Peyer's patch (tissue), 4 donors: ENCODE data around the gene DDC. TPM values are rescaled to one million over a fixed set of nuclear protein-coding genes. Genes with fewer than 3 reads are reported as not detected.

Experiments used
- DNase-seq, 3 donors: peaks; one replicate each; pipeline ENCODE4 v3.0.0-alpha.2; 2017 to 2019
- H3K27ac ChIP-seq, 4 donors: fragments of 200-600 bp; sonication (generic); one replicate each; pipeline ENCODE4 v1.5.1; 2016 to 2019
- H3K27me3 ChIP-seq, 2 donors: fragments of 200-600 bp; sonication (generic); one replicate each; pipeline ENCODE4 v1.5.1; 2019
- H3K36me3 ChIP-seq, 3 donors: fragments of 200-600 bp; sonication (generic); one replicate each; pipeline ENCODE4 v1.5.1; 2016 to 2019
- H3K4me1 ChIP-seq, 4 donors: fragments of 200-600 bp; sonication (generic); one replicate each; pipeline ENCODE4 v1.5.1; 2016 to 2019
- H3K4me3 ChIP-seq, 4 donors: fragments of 200-600 bp; sonication (generic); 1 replicate in 3 of 4; 2 replicates in 1 of 4; pipeline ENCODE4 v1.5.1; 2016 to 2019; ENCODE audit warnings: mild to moderate bottlenecking in 1 of 4
- H3K9me3 ChIP-seq, 4 donors: fragments of 200-600 bp; sonication (generic); one replicate each; pipeline ENCODE4 v1.5.1; 2016 to 2019; ENCODE audit warnings: mild to moderate bottlenecking in 1 of 4
- CTCF ChIP-seq, 6 experiments: fragments of 450-650 bp in 4 of 6; fragments of 200-600 bp in 2 of 6; sonication (generic) in 1 of 6; IDR thresholded peaks; one replicate each; pipeline ENCODE4 v1.5.1; 2017 to 2019; ENCODE audit warnings: antibody characterized with exemption in 6 of 6, mild to moderate bottlenecking in 3 of 6, moderate library complexity in 1 of 6
- POLR2A ChIP-seq, 2 donors: fragments of 450-650 bp; IDR thresholded peaks; one replicate each; pipeline ENCODE4 v1.5.1; 2017; ENCODE audit warnings: antibody characterized with exemption in 2 of 2, mild to moderate bottlenecking in 2 of 2, moderate library complexity in 2 of 2
- total RNA-seq, 4 donors: library from RNA; depleted of rRNA; stranded (reverse); fragments of >200 nt; gene quantifications; one replicate each; pipeline ENCODE4 v1.1.0, GENCODE V29; 2016

DDC gene
- total RNA-seq, 4 donors from 2014 or later = 56.9 to 314 (median 200) TPM

GRCh38 chr7:50470250-50471163 is 94.7 kb downstream of the DDC start:
- H3K9me3 ChIP-seq = no peaks in the 10 kb centered on the region
- peaks cover 0 to 9% (median 0%) of the 10 kb centered on the region in 3 donors for H3K36me3 ChIP-seq
- no peak overlapping the region for H3K4me3 ChIP-seq

DNA sequence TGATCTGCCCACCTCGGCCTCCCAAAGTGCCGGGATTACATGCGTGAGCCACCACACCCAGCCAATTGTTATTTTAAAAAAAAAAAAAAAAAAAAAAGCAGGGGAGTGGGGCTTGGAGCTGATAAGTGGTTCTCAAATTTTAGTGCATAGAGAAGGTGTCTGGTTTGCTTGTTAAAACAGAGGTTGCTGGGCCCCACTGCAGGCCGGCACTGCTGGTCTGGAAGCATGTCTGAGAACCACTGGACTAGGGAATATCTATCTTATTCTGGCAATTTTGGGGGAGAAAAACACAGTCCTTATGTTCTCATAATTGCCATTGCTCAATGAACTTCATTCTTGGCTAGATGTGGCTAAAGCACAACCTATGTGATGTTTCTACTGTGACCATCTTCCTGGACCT is 96.0 kb downstream of the DDC start:
- Histone ChIP-seq H3K27ac (no peak overlapping the region), H3K27me3 (no peaks in the 10 kb centered on the region), H3K9me3 (no peaks in the 10 kb centered on the region), H3K36me3 (peaks cover 0 to 10% (median 0%) of the 10 kb centered on the region in 3 donors), H3K4me3 (no peak overlapping the region), H3K4me1 (peaks cover 0 to 8% (median 0%) of the 10 kb centered on the region in 4 donors)
- no peak for DNase-seq
- TF ChIP-seq POLR2A (IDR thresholded peaks at IDR 0.05) (no peak), CTCF (IDR thresholded peaks at IDR 0.05) (no peak)

More at GRCh38 chr7:50470250-50471163, 94.7 kb downstream of the DDC start:
- H3K4me1 ChIP-seq = peaks cover 0 to 8% (median 0%) of the 10 kb centered on the region in 4 donors
- H3K27me3 ChIP-seq = no peaks in the 10 kb centered on the region
- no peak overlapping the region for H3K27ac ChIP-seq
- TF ChIP-seq CTCF (IDR thresholded peaks at IDR 0.05) = no peak
- no peak for TF ChIP-seq POLR2A (IDR thresholded peaks at IDR 0.05)
- no peak for DNase-seq

GRCh38 chr7:50467817-50468610 is 97.2 kb downstream of the DDC start:
- Histone ChIP-seq H3K9me3 (no peaks in the 10 kb centered on the region), H3K27ac (no peak overlapping the region), H3K36me3 (peaks cover 0 to 17% (median 0%) of the 10 kb centered on the region in 3 donors), H3K4me1 (peaks cover 0 to 8% (median 0%) of the 10 kb centered on the region in 4 donors), H3K4me3 (peak overlapping the region in 2 of 4 donors; percentile 20 to 29), H3K27me3 (no peaks in the 10 kb centered on the region)
- TF ChIP-seq CTCF (IDR thresholded peaks at IDR 0.05) (peak; percentile 62 to 94 (median 86)), POLR2A (IDR thresholded peaks at IDR 0.05) (no peak)
- peak; percentile 78 to 92 (median 86) for DNase-seq

DNA sequence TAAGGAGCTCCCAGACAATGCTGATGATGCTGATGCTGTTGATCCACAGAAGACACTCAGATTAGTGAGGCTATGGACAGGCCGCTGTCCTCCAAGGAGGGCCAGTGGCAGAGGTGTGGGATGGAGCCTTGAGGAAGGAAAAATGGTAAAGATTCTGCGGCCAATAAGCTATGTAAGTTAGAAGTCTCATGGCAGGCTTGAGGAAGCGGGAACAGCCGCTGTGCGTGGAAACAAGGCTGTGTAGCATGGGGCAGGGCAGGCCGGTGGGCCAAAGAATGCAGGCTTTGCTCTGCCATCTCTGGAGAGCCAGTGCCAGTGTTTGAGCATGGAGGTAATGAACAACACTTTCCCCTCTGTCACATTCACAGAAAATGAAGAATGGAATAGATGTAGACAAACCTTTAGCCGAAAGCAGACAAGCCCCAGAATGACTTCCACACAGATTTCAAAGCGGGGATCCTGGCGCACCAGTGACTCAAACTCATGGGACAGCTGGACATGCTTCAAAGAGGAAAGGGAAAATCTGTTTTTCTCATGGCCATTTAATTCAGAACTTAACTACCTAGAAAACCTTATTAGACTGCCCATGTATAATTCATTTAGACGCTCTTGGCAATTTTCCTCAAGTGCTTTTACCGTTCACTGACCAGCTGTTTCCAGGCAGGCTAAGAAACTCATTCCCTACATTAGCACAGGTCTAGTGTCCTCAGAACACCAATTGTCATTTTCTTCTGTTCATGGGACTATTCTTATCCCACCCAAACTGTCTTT is 98.2 kb downstream of the DDC start:
- Histone ChIP-seq H3K9me3 (no peaks in the 10 kb centered on the region), H3K27ac (no peak overlapping the region), H3K27me3 (no peaks in the 10 kb centered on the region), H3K4me1 (peaks cover 0 to 8% (median 0%) of the 10 kb centered on the region in 4 donors), H3K4me3 (no peak overlapping the region), H3K36me3 (peaks cover 0 to 17% (median 0%) of the 10 kb centered on the region in 3 donors)
- no peak for DNase-seq
- TF ChIP-seq POLR2A (IDR thresholded peaks at IDR 0.05) (no peak), CTCF (IDR thresholded peaks at IDR 0.05) (no peak)

- TF ChIP-seq POLR2A (IDR thresholded peaks at IDR 0.05) (no peak), CTCF (IDR thresholded peaks at IDR 0.05) (no peak)
- Histone ChIP-seq H3K4me3 (no peak overlapping the region), H3K27ac (no peak overlapping the region), H3K4me1 (peaks cover 0 to 3% (median 0%) of the 10 kb centered on the region in 4 donors), H3K36me3 (peaks cover 0 to 17% (median 0%) of the 10 kb centered on the region in 3 donors), H3K27me3 (no peaks in the 10 kb centered on the region), H3K9me3 (no peaks in the 10 kb centered on the region)
- no peak for DNase-seq
Measured at GRCh38 chr7:50463035-50463434, 102.2 kb downstream of the DDC start.
